Panc1 (cell line): ENCODE results near the gene ANK3. TPM values are rescaled to one million over a fixed set of nuclear protein-coding genes. Genes with fewer than 3 reads are reported as not detected.

Experiments used
- ATAC-seq: fragments of 200-7000 bp; cut with Tn5 transposase; 2 replicates; pipeline ENCODE4 v1.9.1; 2020; ENCODE audit warnings: mild to moderate bottlenecking, moderate library complexity
- BruUV-seq: library from RNA; stranded (reverse); fragments of 400-500 nt; replicated peaks from 2 replicates; lab custom pipeline; 2021; lab: Mats Ljungman, UMichigan
- CTCF ChIA-PET: fragments of 300-600 bp; sonication (Branson Sonifier 250); formaldehyde crosslinking; loops from one replicate; lab custom pipeline; 2022; ENCODE audit warnings: antibody characterized with exemption; lab: Charles Lee
- POLR2A ChIA-PET: fragments of 300-600 bp; sonication (Branson Sonifier 250); formaldehyde crosslinking; loops from one replicate; lab custom pipeline; 2022; ENCODE audit warnings: antibody characterized with exemption; lab: Charles Lee
- DNase-seq: peaks from one replicate; pipeline ENCODE4 v3.0.0-alpha.2; 2010; ENCODE audit warnings: low read depth, low spot score
- H3K27ac ChIP-seq: 2 replicates; pipeline ENCODE4 v1.5.1; 2011; ENCODE audit warnings: mild to moderate bottlenecking, low read length, inconsistent platforms
- H3K27me3 ChIP-seq: fragments of 200-500 bp; sonication (Bioruptor generic); 2 replicates; pipeline ENCODE4 v1.6.0; 2014; ENCODE audit warnings: low read length, inconsistent platforms; ENCODE audit not compliant: control insufficient read depth, insufficient read depth
- H3K36me3 ChIP-seq: fragments of 200-500 bp; sonication (Bioruptor generic); 2 replicates; pipeline ENCODE4 v1.5.1; 2014; ENCODE audit warnings: inconsistent platforms, mild to moderate bottlenecking, low read length, moderate library complexity; ENCODE audit not compliant: control insufficient read depth, insufficient read depth
- H3K4me1 ChIP-seq: 2 replicates; pipeline ENCODE4 v1.5.1; 2011; ENCODE audit warnings: inconsistent platforms, mild to moderate bottlenecking, low read length, moderate library complexity; ENCODE audit not compliant: control insufficient read depth, insufficient read depth
- H3K4me3 ChIP-seq, 2 experiments: 2 replicates each; pipeline ENCODE4 v1.5.1; 2011 to 2012; ENCODE audit warnings: low read depth in 2 of 2, low read length in 2 of 2, mild to moderate bottlenecking in 2 of 2, inconsistent platforms in 1 of 2, moderate library complexity in 1 of 2
- H3K9me3 ChIP-seq: fragments of 200-500 bp; sonication (Bioruptor generic); 2 replicates; pipeline ENCODE4 v1.5.1; 2014; ENCODE audit warnings: low read depth, mild to moderate bottlenecking, inconsistent platforms, low read length, moderate library complexity; ENCODE audit not compliant: control insufficient read depth, insufficient read depth
- POLR2AphosphoS5 ChIP-seq: IDR thresholded peaks from 2 replicates; pipeline ENCODE4 v1.6.1; 2012; ENCODE audit warnings: mild to moderate bottlenecking, low read depth, low read length, moderate library complexity
- SIN3A ChIP-seq: IDR thresholded peaks from 2 replicates; pipeline ENCODE4 v1.6.1; 2012; ENCODE audit warnings: low read depth, mild to moderate bottlenecking, low read length, moderate library complexity, borderline replicate concordance; ENCODE audit not compliant: insufficient read depth
- TCF7L2 ChIP-seq: IDR thresholded peaks from 2 replicates; pipeline ENCODE4 v1.6.1; 2011; ENCODE audit warnings: mild to moderate bottlenecking, low read depth, low read length, inconsistent platforms
- in situ Hi-C: cut with HindIII; loops from 2 replicates; pipeline ENCODE4 v1.10.0; 2016; ENCODE audit warnings: low sequenced_read_pairs, low pct_unique_long_range_greater_than_20kb
- intact Hi-C: fragments of 100-400 bp; cut with micrococcal nuclease; formaldehyde crosslinking; loops from one replicate; pipeline ENCODE4 v1.10.0; 2022; ENCODE audit not compliant: unreplicated experiment
- total RNA-seq: library from RNA; stranded (reverse); gene quantifications from one replicate; pipeline ENCODE4 v1.2.1, GENCODE V29; 2021; ENCODE audit not compliant: unreplicated experiment
- TF ChIP-seq, protein P1 (sequence below): fragments of 450-650 bp; IDR thresholded peaks from 2 replicates; pipeline ENCODE4 v1.5.1; 2017; ENCODE audit warnings: mild to moderate bottlenecking
- TF ChIP-seq, protein P2 (sequence below), 2 experiments: IDR thresholded peaks; 2 replicates each; pipeline ENCODE4 v1.6.1; 2011 to 2012; ENCODE audit warnings: low read depth in 2 of 2, control low read depth in 1 of 2, low read length in 1 of 2, mild to moderate bottlenecking in 1 of 2, moderate library complexity in 1 of 2; ENCODE audit not compliant: insufficient read depth in 1 of 2

Gene ANK3
- total RNA-seq, 1 experiment from 2014 or later, result 2.5 TPM

DNA sequence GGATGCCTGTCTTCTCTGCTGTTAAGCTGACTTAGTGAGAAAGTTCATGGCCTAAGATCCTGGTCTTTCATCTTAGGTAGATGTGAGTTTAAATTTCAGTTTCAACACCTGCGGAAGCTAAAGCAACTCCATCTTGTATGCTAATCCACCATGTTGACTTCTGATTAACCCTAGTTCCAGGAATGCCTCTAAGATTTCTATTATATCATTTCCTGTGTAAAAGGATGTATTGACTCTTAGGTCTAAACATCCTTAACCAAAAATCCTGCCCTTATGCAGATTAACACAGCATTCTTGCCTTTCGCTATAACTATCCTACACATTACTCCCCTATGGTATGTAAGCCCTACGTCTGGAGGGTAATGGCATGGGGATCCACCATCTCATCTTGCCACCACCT, 388.9 kb downstream of the ANK3 start:
- ATAC-seq (no peak), DNase-seq (no peak)
- H3K36me3 ChIP-seq, result no peaks in the 10 kb centered on the region
- no peaks in the 10 kb centered on the region for H3K9me3 ChIP-seq
- in situ Hi-C loops, result no loop called here
- H3K27me3 ChIP-seq, result no peaks in the 10 kb centered on the region
- ChIA-PET POLR2A (no interaction called here), CTCF (no interaction called here)
- H3K27ac ChIP-seq, result no peak overlapping the region
- intact Hi-C loops, result no loop called here
- no TSS peak for BruUV-seq
- no peak overlapping the region for H3K4me3 ChIP-seq
- no peaks in the 10 kb centered on the region for H3K4me1 ChIP-seq
- TF ChIP-seq POLR2AphosphoS5 (no peak), SIN3A (no peak), TCF7L2 (no peak)
- TF ChIP-seq, protein P1, sequence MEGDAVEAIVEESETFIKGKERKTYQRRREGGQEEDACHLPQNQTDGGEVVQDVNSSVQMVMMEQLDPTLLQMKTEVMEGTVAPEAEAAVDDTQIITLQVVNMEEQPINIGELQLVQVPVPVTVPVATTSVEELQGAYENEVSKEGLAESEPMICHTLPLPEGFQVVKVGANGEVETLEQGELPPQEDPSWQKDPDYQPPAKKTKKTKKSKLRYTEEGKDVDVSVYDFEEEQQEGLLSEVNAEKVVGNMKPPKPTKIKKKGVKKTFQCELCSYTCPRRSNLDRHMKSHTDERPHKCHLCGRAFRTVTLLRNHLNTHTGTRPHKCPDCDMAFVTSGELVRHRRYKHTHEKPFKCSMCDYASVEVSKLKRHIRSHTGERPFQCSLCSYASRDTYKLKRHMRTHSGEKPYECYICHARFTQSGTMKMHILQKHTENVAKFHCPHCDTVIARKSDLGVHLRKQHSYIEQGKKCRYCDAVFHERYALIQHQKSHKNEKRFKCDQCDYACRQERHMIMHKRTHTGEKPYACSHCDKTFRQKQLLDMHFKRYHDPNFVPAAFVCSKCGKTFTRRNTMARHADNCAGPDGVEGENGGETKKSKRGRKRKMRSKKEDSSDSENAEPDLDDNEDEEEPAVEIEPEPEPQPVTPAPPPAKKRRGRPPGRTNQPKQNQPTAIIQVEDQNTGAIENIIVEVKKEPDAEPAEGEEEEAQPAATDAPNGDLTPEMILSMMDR, result no peak
- TF ChIP-seq, protein P2, sequence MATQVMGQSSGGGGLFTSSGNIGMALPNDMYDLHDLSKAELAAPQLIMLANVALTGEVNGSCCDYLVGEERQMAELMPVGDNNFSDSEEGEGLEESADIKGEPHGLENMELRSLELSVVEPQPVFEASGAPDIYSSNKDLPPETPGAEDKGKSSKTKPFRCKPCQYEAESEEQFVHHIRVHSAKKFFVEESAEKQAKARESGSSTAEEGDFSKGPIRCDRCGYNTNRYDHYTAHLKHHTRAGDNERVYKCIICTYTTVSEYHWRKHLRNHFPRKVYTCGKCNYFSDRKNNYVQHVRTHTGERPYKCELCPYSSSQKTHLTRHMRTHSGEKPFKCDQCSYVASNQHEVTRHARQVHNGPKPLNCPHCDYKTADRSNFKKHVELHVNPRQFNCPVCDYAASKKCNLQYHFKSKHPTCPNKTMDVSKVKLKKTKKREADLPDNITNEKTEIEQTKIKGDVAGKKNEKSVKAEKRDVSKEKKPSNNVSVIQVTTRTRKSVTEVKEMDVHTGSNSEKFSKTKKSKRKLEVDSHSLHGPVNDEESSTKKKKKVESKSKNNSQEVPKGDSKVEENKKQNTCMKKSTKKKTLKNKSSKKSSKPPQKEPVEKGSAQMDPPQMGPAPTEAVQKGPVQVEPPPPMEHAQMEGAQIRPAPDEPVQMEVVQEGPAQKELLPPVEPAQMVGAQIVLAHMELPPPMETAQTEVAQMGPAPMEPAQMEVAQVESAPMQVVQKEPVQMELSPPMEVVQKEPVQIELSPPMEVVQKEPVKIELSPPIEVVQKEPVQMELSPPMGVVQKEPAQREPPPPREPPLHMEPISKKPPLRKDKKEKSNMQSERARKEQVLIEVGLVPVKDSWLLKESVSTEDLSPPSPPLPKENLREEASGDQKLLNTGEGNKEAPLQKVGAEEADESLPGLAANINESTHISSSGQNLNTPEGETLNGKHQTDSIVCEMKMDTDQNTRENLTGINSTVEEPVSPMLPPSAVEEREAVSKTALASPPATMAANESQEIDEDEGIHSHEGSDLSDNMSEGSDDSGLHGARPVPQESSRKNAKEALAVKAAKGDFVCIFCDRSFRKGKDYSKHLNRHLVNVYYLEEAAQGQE (IDR thresholded peaks at IDR 0.05; ENCODE audit: insufficient read depth in 1 of 2, low read depth in 2 of 2, low read length in 1 of 2), result no peak

DNA sequence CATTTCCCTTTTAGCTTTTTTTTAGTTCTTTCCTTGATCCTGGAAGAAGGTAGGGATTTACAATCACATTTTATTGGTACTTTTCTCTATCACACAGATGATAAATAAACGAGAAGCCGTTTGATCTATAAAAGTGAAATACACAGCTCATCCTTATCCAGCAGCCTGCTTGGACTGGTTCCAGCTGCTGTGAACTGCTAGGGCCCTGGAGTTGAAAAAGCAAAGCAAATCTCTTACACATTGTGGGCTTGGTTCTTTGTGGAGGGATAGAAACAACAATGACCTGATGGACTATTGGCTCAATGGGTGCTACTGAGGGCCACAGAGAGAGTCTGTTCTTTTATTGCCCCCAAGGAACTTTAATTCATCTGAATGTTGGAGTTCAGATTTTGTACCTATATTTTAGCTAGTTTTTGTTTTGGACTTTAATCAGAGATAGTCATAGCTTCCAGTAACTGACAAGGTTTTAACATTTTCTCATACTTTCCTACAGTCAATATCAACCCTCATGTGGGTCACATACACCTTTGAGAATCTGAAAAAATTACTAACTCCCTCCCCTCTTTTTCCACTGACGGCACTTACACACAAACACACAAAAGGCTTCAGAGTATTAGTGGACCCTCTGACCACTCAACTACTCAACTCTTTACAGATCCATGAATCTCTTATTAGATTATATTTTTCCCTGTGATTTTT, 391.7 kb downstream of the ANK3 start:
- no peak for DNase-seq
- BruUV-seq, result no TSS peak
- intact Hi-C loops, result no loop called here
- CTCF ChIA-PET, result no interaction called here
- TF ChIP-seq TCF7L2 (no peak), SIN3A (no peak), POLR2AphosphoS5 (no peak)
- TF ChIP-seq, protein P2 (IDR thresholded peaks at IDR 0.05; ENCODE audit: insufficient read depth in 1 of 2, low read depth in 2 of 2, low read length in 1 of 2), result no peak
- TF ChIP-seq, protein P1, result no peak
- POLR2A ChIA-PET, result no interaction called here
- Histone ChIP-seq H3K27me3 (no peaks in the 10 kb centered on the region), H3K27ac (no peak overlapping the region), H3K4me1 (no peaks in the 10 kb centered on the region), H3K9me3 (no peaks in the 10 kb centered on the region), H3K36me3 (no peaks in the 10 kb centered on the region), H3K4me3 (no peak overlapping the region)
- in situ Hi-C loops, result no loop called here
- ATAC-seq, result no peak
